ACC112 (cell line): ENCODE data around the gene DENND4A.

ENCODE experiments used
- H2AFZ ChIP-seq: fragments of 200-600 bp; sonication (generic); one replicate; pipeline ENCODE4 v1.6.0; 2017; ENCODE audit warnings: antibody characterized with exemption, low read length; ENCODE audit not compliant: unreplicated experiment
- H3K27ac ChIP-seq: fragments of 200-600 bp; sonication (generic); 2 replicates; pipeline ENCODE4 v1.5.1; 2014; ENCODE audit warnings: low read depth, mild to moderate bottlenecking, antibody characterized with exemption, low read length, moderate library complexity
- H3K27me3 ChIP-seq: fragments of 200-600 bp; sonication (generic); 2 replicates; pipeline ENCODE4 v1.6.1; 2014; ENCODE audit warnings: mild to moderate bottlenecking, antibody characterized with exemption, low read length, moderate library complexity, mixed read lengths; ENCODE audit not compliant: insufficient read depth
- H3K36me3 ChIP-seq: fragments of 200-600 bp; sonication (generic); 2 replicates; pipeline ENCODE4 v1.6.1; 2016; ENCODE audit warnings: mild to moderate bottlenecking, antibody characterized with exemption, low read length, moderate library complexity, mixed read lengths; ENCODE audit not compliant: insufficient read depth
- H3K4me1 ChIP-seq: fragments of 200-600 bp; sonication (generic); one replicate; pipeline ENCODE4 v1.6.1; 2016; ENCODE audit warnings: low read length, mixed read lengths; ENCODE audit not compliant: insufficient read depth, unreplicated experiment, control insufficient read depth
- H3K4me3 ChIP-seq: fragments of 200-600 bp; sonication (generic); 2 replicates; pipeline ENCODE4 v1.5.1; 2014; ENCODE audit warnings: mild to moderate bottlenecking, low read depth, low read length
- H3K79me2 ChIP-seq: fragments of 200-600 bp; sonication (generic); one replicate; pipeline ENCODE4 v1.6.0; 2016; ENCODE audit warnings: low read length; ENCODE audit not compliant: control insufficient read depth, unreplicated experiment, insufficient read depth

DENND4A gene

GRCh38 chr15:65769482-65769881 is 22.6 kb downstream of the DENND4A start:
- H3K36me3 ChIP-seq = no peaks in the 10 kb centered on the region
- peaks cover 22% of the 10 kb centered on the region for H3K79me2 ChIP-seq
- no peak overlapping the region for H3K4me3 ChIP-seq
- H3K4me1 ChIP-seq = peaks cover 9% of the 10 kb centered on the region
- H3K27ac ChIP-seq = no peak overlapping the region
- H2AFZ ChIP-seq = no peak overlapping the region
- no peaks in the 10 kb centered on the region for H3K27me3 ChIP-seq

- no peak overlapping the region for H3K27ac ChIP-seq
- no peaks in the 10 kb centered on the region for H3K36me3 ChIP-seq
- peaks cover 15% of the 10 kb centered on the region for H3K79me2 ChIP-seq
- H3K4me1 ChIP-seq = peaks cover 4% of the 10 kb centered on the region
- no peak overlapping the region for H2AFZ ChIP-seq
- no peak overlapping the region for H3K4me3 ChIP-seq
- H3K27me3 ChIP-seq = no peaks in the 10 kb centered on the region
Observed at GRCh38 chr15:65767895-65768294, 24.2 kb downstream of the DENND4A start.

GRCh38 chr15:65767264-65767595 is 24.9 kb downstream of the DENND4A start:
- Histone ChIP-seq H2AFZ (no peak overlapping the region), H3K36me3 (no peaks in the 10 kb centered on the region), H3K27ac (no peak overlapping the region), H3K4me3 (no peak overlapping the region), H3K79me2 (peaks cover 16% of the 10 kb centered on the region), H3K27me3 (no peaks in the 10 kb centered on the region), H3K4me1 (peaks cover 4% of the 10 kb centered on the region)

GRCh38 chr15:65766422-65767263 is 25.4 kb downstream of the DENND4A start:
- Histone ChIP-seq H3K4me1 (peaks cover 4% of the 10 kb centered on the region), H3K27ac (no peak overlapping the region), H2AFZ (no peak overlapping the region), H3K4me3 (no peak overlapping the region), H3K36me3 (no peaks in the 10 kb centered on the region), H3K27me3 (no peaks in the 10 kb centered on the region), H3K79me2 (peaks cover 16% of the 10 kb centered on the region)

GRCh38 chr15:65765106-65765505 is 27.0 kb downstream of the DENND4A start:
- Histone ChIP-seq H3K4me1 (peaks cover 4% of the 10 kb centered on the region), H2AFZ (no peak overlapping the region), H3K79me2 (peaks cover 16% of the 10 kb centered on the region), H3K27ac (no peak overlapping the region), H3K36me3 (no peaks in the 10 kb centered on the region), H3K4me3 (no peak overlapping the region), H3K27me3 (no peaks in the 10 kb centered on the region)

GRCh38 chr15:65762914-65763787 is 28.9 kb downstream of the DENND4A start:
- no peaks in the 10 kb centered on the region for H3K36me3 ChIP-seq
- H3K79me2 ChIP-seq = peaks cover 12% of the 10 kb centered on the region
- H3K27me3 ChIP-seq = no peaks in the 10 kb centered on the region
- no peak overlapping the region for H3K4me3 ChIP-seq
- no peak overlapping the region for H2AFZ ChIP-seq
- H3K4me1 ChIP-seq = peaks cover 4% of the 10 kb centered on the region
- no peak overlapping the region for H3K27ac ChIP-seq

GRCh38 chr15:65762399-65762798 is 29.7 kb downstream of the DENND4A start:
- Histone ChIP-seq H3K79me2 (peaks cover 11% of the 10 kb centered on the region), H3K4me3 (no peak overlapping the region), H3K4me1 (peaks cover 4% of the 10 kb centered on the region), H3K36me3 (no peaks in the 10 kb centered on the region), H3K27me3 (no peaks in the 10 kb centered on the region), H3K27ac (no peak overlapping the region), H2AFZ (no peak overlapping the region)

GRCh38 chr15:65761210-65761926 is 30.7 kb downstream of the DENND4A start:
- Histone ChIP-seq H3K27ac (no peak overlapping the region), H3K4me1 (peaks cover 4% of the 10 kb centered on the region), H2AFZ (no peak overlapping the region), H3K27me3 (no peaks in the 10 kb centered on the region), H3K4me3 (no peak overlapping the region), H3K79me2 (peaks cover 6% of the 10 kb centered on the region), H3K36me3 (no peaks in the 10 kb centered on the region)

- no peak overlapping the region for H2AFZ ChIP-seq
- H3K27ac ChIP-seq = no peak overlapping the region
- H3K4me3 ChIP-seq = no peak overlapping the region
- peaks cover 4% of the 10 kb centered on the region for H3K4me1 ChIP-seq
- H3K36me3 ChIP-seq = no peaks in the 10 kb centered on the region
- H3K79me2 ChIP-seq = peaks cover 4% of the 10 kb centered on the region
- no peaks in the 10 kb centered on the region for H3K27me3 ChIP-seq
Observed at GRCh38 chr15:65759441-65759840, 32.7 kb downstream of the DENND4A start.

- no peaks in the 10 kb centered on the region for H3K36me3 ChIP-seq
- H3K4me3 ChIP-seq = no peak overlapping the region
- peaks cover 4% of the 10 kb centered on the region for H3K79me2 ChIP-seq
- peaks cover 3% of the 10 kb centered on the region for H3K4me1 ChIP-seq
- H2AFZ ChIP-seq = no peak overlapping the region
- H3K27ac ChIP-seq = no peak overlapping the region
- no peaks in the 10 kb centered on the region for H3K27me3 ChIP-seq
Observed at GRCh38 chr15:65758242-65758641, 33.9 kb downstream of the DENND4A start.
